Kidney (tissue), 14 donors: ENCODE measurements around the gene ILK. TPM values are rescaled to one million over a fixed set of nuclear protein-coding genes. Genes with fewer than 3 reads are reported as not detected.

Experiments
- DNase-seq, 5 donors: peaks; one replicate each; pipeline ENCODE4 v3.0.0-alpha.2; 2013 to 2020
- FAIRE-seq: peaks from 2 replicates; lab custom pipeline; 2012; peaks lifted over from hg19 to GRCh38; lab: Jason Lieb, UNC
- H3K27ac ChIP-seq, 2 donors: one replicate each; pipeline ENCODE4 v1.7.0; 2013; ENCODE audit warnings: low read depth in 2 of 2, low read length in 2 of 2, inconsistent platforms in 1 of 2
- H3K27me3 ChIP-seq: one replicate; pipeline ENCODE4 v1.7.1; 2013; ENCODE audit warnings: low read length, inconsistent platforms; ENCODE audit not compliant: control insufficient read depth, insufficient read depth
- H3K36me3 ChIP-seq, 3 donors: one replicate each; pipeline versions ENCODE4 v1.7.0 to v1.7.1; 2013; ENCODE audit warnings: low read length in 3 of 3, control low read depth in 1 of 3, inconsistent platforms in 1 of 3; ENCODE audit not compliant: insufficient read depth in 3 of 3, control insufficient read depth in 2 of 3
- H3K4me1 ChIP-seq, 3 donors: one replicate each; pipeline versions ENCODE4 v1.7.0 to v1.7.1; 2013; ENCODE audit warnings: low read length in 3 of 3, inconsistent platforms in 1 of 3, low read depth in 1 of 3; ENCODE audit not compliant: control insufficient read depth in 2 of 3, insufficient read depth in 2 of 3
- H3K4me3 ChIP-seq, 3 donors: one replicate each; pipeline versions ENCODE4 v1.7.0 to v1.8.1; 2013; ENCODE audit warnings: low read length in 3 of 3, control low read depth in 1 of 3, inconsistent platforms in 1 of 3
- H3K9ac ChIP-seq, 3 donors: one replicate each; pipeline versions ENCODE4 v1.7.0 to v1.7.1; 2013; ENCODE audit warnings: low read length in 3 of 3, control low read depth in 1 of 3, inconsistent platforms in 1 of 3
- H3K9me3 ChIP-seq, 3 donors: one replicate each; pipeline versions ENCODE4 v1.7.0 to v1.7.1; 2013; ENCODE audit warnings: low read length in 3 of 3, control low read depth in 1 of 3, inconsistent platforms in 1 of 3; ENCODE audit not compliant: control insufficient read depth in 2 of 3, insufficient read depth in 1 of 3
- CTCF ChIP-seq: IDR thresholded peaks from 3 replicates; pipeline ENCODE4 v1.5.1; 2012; ENCODE audit warnings: mild to moderate bottlenecking, moderate library complexity, borderline replicate concordance; ENCODE audit not compliant: insufficient read depth; ENCODE audit errors: extremely low read depth
- intact Hi-C: fragments of 100-400 bp; cut with DNase I; formaldehyde crosslinking; loops from one replicate; pipeline ENCODE4 v1.11.1; 2022
- polyA plus RNA-seq: library from polyadenylated mRNA; stranded (reverse); fragments of 350-450 nt; fragmentation: Illumina TruSeq; extraction: RNeasy Lipid Tissue Mini Kit (QIAGEN cat#74804); gene quantifications from one replicate; pipeline ENCODE4 v1.2.3, GENCODE V29; 2014; ENCODE audit warnings: low read depth, low replicate concordance; ENCODE audit not compliant: insufficient read depth
- total RNA-seq: library from RNA; stranded (reverse); fragmentation: NEBNext Ultra II Directional; extraction: Animal tissue kit (Norgen Biotek cat#: 25700); gene quantifications from one replicate; pipeline ENCODE4 v1.2.1, GENCODE V29; 2021
- donor health status: control.
- donor health status: control.
- donor health status: control.
- donor health status: control.
- donor health status: control.
- donor health status: DM: yes; HTN: yes; CAD: no.
- donor health status: Normal renal cell carcinoma (clear cell type).

The ILK gene
- total and polyA plus RNA-seq, 2 donors from 2014 or later = 149 to 170 TPM

- H3K9ac ChIP-seq = no peak overlapping the region
- FAIRE-seq = no peak
Observed at GRCh38 chr11:6574816-6575715, 28.5 kb upstream of the ILK start.

GRCh38 chr11:6576471-6577373 lies 26.9 kb upstream of the ILK start:
- DNase-seq = peak in 2 of 5 donors; percentile 36 to 56
- H3K36me3 ChIP-seq = no peaks in the 10 kb centered on the region
- no peak overlapping the region for H3K4me3 ChIP-seq
- no peaks in the 10 kb centered on the region for H3K9me3 ChIP-seq
- TF ChIP-seq CTCF = no peak
- H3K4me1 ChIP-seq = peaks cover 0 to 6% (median 0%) of the 10 kb centered on the region in 3 donors
- FAIRE-seq = no peak
- intact Hi-C loops = no loop called here
- H3K9ac ChIP-seq = no peak overlapping the region
- H3K27me3 ChIP-seq = no peaks in the 10 kb centered on the region
- no peak overlapping the region for H3K27ac ChIP-seq

More at GRCh38 chr11:6574816-6575715, 28.5 kb upstream of the ILK start:
- Histone ChIP-seq H3K36me3 (no peaks in the 10 kb centered on the region), H3K27ac (no peak overlapping the region), H3K4me1 (peaks cover 0 to 6% (median 0%) of the 10 kb centered on the region in 3 donors), H3K4me3 (no peak overlapping the region), H3K27me3 (no peaks in the 10 kb centered on the region), H3K9me3 (no peaks in the 10 kb centered on the region)
- no peak for DNase-seq
- no peak for TF ChIP-seq CTCF
- intact Hi-C loops = no loop called here

- Histone ChIP-seq H3K36me3 (no peaks in the 10 kb centered on the region), H3K4me1 (peaks cover 0 to 6% (median 0%) of the 10 kb centered on the region in 3 donors), H3K9ac (no peak overlapping the region), H3K9me3 (no peaks in the 10 kb centered on the region), H3K27ac (no peak overlapping the region), H3K4me3 (no peak overlapping the region), H3K27me3 (no peaks in the 10 kb centered on the region)
- DNase-seq (no peak), FAIRE-seq (no peak)
- TF ChIP-seq CTCF = no peak
- intact Hi-C loops = no loop called here
Observed at GRCh38 chr11:6578134-6578533, 25.4 kb upstream of the ILK start.
